OCI-LY3 (cell line): ENCODE measurements around the gene XPO5.

ENCODE experiments used
- H2AFZ ChIP-seq: fragments of 200-600, 300-600 bp; shearing (Covaris generic); 2 replicates; pipeline ENCODE4 v1.6.0; 2014; ENCODE audit warnings: antibody characterized with exemption, low read depth, low read length
- H3K27ac ChIP-seq: fragments of 200-600, 300-600 bp; sonication (generic); 2 replicates; pipeline ENCODE4 v1.5.1; 2014; ENCODE audit warnings: mild to moderate bottlenecking, low read length, moderate library complexity, mixed read lengths
- H3K27me3 ChIP-seq: fragments of 200-600, 300-600 bp; sonication (generic); 2 replicates; pipeline ENCODE4 v1.6.1; 2014; ENCODE audit warnings: low read depth, low read length, mixed read lengths
- H3K36me3 ChIP-seq: fragments of 200-600, 300-600 bp; sonication (generic); replicated peaks from 2 replicates; pipeline ENCODE3; 2014; ENCODE audit warnings: low read depth, low read length, mixed read lengths
- H3K4me1 ChIP-seq: fragments of 300-600, 200-600 bp; sonication (generic); 2 replicates; pipeline ENCODE4 v1.6.1; 2014; ENCODE audit warnings: low read length, mixed read lengths
- H3K4me2 ChIP-seq: fragments of 200-600, 300-600 bp; sonication (generic); 2 replicates; pipeline ENCODE4 v1.6.1; 2014; ENCODE audit warnings: low read length, mixed read lengths
- H3K4me3 ChIP-seq: fragments of 300-600, 200-600 bp; sonication (generic); 2 replicates; pipeline ENCODE4 v1.5.1; 2014; ENCODE audit warnings: antibody characterized with exemption, mild to moderate bottlenecking, low read length, moderate library complexity
- H3K79me2 ChIP-seq: fragments of 300-600, 200-600 bp; shearing (Covaris generic); 2 replicates; pipeline ENCODE4 v1.6.1; 2014; ENCODE audit warnings: mild to moderate bottlenecking, low read length, mixed read lengths
- H3K9ac ChIP-seq: fragments of 300-600, 200-600 bp; shearing (Covaris generic); 2 replicates; pipeline ENCODE4 v1.6.0; 2014; ENCODE audit warnings: mild to moderate bottlenecking, low read length, moderate library complexity
- H3K9me3 ChIP-seq: fragments of 200-600, 300-600 bp; shearing (Covaris generic); 2 replicates; pipeline ENCODE4 v1.6.1; 2014; ENCODE audit warnings: low read length, mixed read lengths; ENCODE audit not compliant: insufficient read depth
- H4K20me1 ChIP-seq: fragments of 200-600, 300-600 bp; sonication (generic); 2 replicates; pipeline ENCODE4 v1.6.1; 2016; ENCODE audit warnings: low read length, mixed read lengths; ENCODE audit not compliant: insufficient read depth
- EZH2phosphoT487 ChIP-seq: fragments of 200-600 bp; shearing (Covaris generic); IDR thresholded peaks from 2 replicates; pipeline ENCODE4 v1.6.1; 2018; ENCODE audit warnings: antibody characterized with exemption, mixed run types, low read depth
- TF ChIP-seq, protein P1 (sequence below): fragments of 200-600, 300-600 bp; sonication (generic); IDR thresholded peaks from 2 replicates; pipeline ENCODE4 v1.5.1; 2014; ENCODE audit warnings: antibody characterized with exemption, low read length, low read depth

The XPO5 gene

DNA sequence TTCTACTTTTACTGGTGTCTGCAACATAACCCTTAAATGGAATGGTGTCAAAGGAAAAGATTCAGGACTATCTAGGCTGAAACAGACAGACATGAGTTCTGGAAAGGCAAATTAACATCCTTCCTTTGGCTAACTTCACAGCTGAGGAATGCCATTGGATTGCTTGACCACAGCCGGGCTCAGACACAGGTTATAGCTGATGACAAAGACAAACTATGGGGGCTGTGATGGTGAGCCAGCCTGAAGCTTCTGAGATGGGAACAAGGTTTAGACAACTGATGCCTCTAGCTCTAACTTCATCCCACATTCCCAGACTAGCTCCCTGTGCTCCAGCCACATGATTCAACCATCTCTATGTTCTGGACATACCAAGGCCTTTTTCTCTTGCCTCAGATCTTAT is 43.6 kb downstream of the XPO5 start:
- no peak overlapping the region for H2AFZ ChIP-seq
- no peaks in the 10 kb centered on the region for H3K27me3 ChIP-seq
- H3K9me3 ChIP-seq: no peaks in the 10 kb centered on the region
- H3K4me1 ChIP-seq: no peaks in the 10 kb centered on the region
- peaks cover 64% of the 10 kb centered on the region for H3K36me3 ChIP-seq
- no peaks in the 10 kb centered on the region for H4K20me1 ChIP-seq
- H3K27ac ChIP-seq: no peak overlapping the region
- no peak overlapping the region for H3K4me2 ChIP-seq
- TF ChIP-seq, protein P1, sequence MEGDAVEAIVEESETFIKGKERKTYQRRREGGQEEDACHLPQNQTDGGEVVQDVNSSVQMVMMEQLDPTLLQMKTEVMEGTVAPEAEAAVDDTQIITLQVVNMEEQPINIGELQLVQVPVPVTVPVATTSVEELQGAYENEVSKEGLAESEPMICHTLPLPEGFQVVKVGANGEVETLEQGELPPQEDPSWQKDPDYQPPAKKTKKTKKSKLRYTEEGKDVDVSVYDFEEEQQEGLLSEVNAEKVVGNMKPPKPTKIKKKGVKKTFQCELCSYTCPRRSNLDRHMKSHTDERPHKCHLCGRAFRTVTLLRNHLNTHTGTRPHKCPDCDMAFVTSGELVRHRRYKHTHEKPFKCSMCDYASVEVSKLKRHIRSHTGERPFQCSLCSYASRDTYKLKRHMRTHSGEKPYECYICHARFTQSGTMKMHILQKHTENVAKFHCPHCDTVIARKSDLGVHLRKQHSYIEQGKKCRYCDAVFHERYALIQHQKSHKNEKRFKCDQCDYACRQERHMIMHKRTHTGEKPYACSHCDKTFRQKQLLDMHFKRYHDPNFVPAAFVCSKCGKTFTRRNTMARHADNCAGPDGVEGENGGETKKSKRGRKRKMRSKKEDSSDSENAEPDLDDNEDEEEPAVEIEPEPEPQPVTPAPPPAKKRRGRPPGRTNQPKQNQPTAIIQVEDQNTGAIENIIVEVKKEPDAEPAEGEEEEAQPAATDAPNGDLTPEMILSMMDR: no peak
- no peak for TF ChIP-seq EZH2phosphoT487
- no peaks in the 10 kb centered on the region for H3K79me2 ChIP-seq
- H3K4me3 ChIP-seq: no peak overlapping the region
- no peak overlapping the region for H3K9ac ChIP-seq

DNA sequence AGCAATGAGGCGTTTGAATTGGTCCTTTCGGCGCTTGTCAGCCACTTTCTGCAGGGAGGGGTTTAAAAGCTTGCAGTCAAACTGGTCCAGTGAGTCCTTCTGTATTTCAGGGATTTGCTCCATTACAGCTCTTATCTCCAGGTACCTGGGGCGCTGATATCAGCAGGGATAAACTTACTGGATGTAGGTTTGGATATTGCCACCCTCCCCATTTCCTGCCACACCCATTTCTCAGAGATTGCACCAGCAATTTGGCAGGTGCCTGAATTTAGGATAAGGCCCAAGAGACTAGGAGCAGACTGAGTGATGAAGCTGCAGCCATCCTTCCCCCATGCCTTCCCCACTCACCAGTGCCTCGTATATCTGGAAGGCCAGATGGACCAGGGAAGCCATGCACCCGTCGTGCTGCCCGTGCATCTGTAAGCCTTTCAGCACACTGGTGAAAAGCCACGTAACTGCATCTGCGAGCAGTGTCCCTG is 51.3 kb downstream of the XPO5 start:
- Histone ChIP-seq H3K9ac (no peak overlapping the region), H3K36me3 (peaks cover 93% of the 10 kb centered on the region), H4K20me1 (no peaks in the 10 kb centered on the region), H3K9me3 (no peaks in the 10 kb centered on the region), H3K4me2 (no peak overlapping the region), H2AFZ (no peak overlapping the region), H3K4me3 (no peak overlapping the region), H3K27ac (no peak overlapping the region), H3K4me1 (0 out of 2 replicates have a peak, but pooled peaks cover 3% of the 10 kb centered on the region), H3K27me3 (no peaks in the 10 kb centered on the region), H3K79me2 (peaks cover 5% of the 10 kb centered on the region)
- no peak for TF ChIP-seq EZH2phosphoT487
- TF ChIP-seq, protein P1: no peak

- Histone ChIP-seq H3K27ac (no peak overlapping the region), H3K79me2 (peaks cover 17% of the 10 kb centered on the region), H3K4me3 (no peak overlapping the region), H3K9me3 (no peaks in the 10 kb centered on the region), H3K9ac (no peak overlapping the region), H3K27me3 (no peaks in the 10 kb centered on the region), H3K36me3 (peaks cover 92% of the 10 kb centered on the region), H4K20me1 (peaks cover 2% of the 10 kb centered on the region; the same call in 1 of the 2 replicates), H3K4me1 (peaks cover 6% of the 10 kb centered on the region), H2AFZ (no peak overlapping the region), H3K4me2 (no peak overlapping the region)
- TF ChIP-seq, protein P1: no peak
These were observed 52.6 kb downstream of the XPO5 start for GRCh38 chr6:43523284-43523683.

GRCh38 chr6:43522547-43523261 is 53.1 kb downstream of the XPO5 start:
- no peak overlapping the region for H3K9ac ChIP-seq
- no peak for TF ChIP-seq EZH2phosphoT487
- TF ChIP-seq, protein P1: no peak
- peaks cover 12% of the 10 kb centered on the region for H3K4me1 ChIP-seq
- H3K27me3 ChIP-seq: no peaks in the 10 kb centered on the region
- H3K79me2 ChIP-seq: peaks cover 23% of the 10 kb centered on the region
- no peaks in the 10 kb centered on the region for H3K9me3 ChIP-seq
- H3K4me3 ChIP-seq: no peak overlapping the region
- peaks cover 86% of the 10 kb centered on the region for H3K36me3 ChIP-seq
- H2AFZ ChIP-seq: no peak overlapping the region
- no peak overlapping the region for H3K27ac ChIP-seq
- H4K20me1 ChIP-seq: peaks cover 6% of the 10 kb centered on the region; the same call in 1 of the 2 replicates
- no peak overlapping the region for H3K4me2 ChIP-seq
